GM23338 (cell line): ENCODE measurements around the gene PUS1. TPM values are rescaled to one million over a fixed set of nuclear protein-coding genes. Genes with fewer than 3 reads are reported as not detected.

Source experiments
- ATAC-seq: fragments of 200-7000 bp; cut with Tn5 transposase; 3 replicates; pipeline ENCODE4 v1.9.1; 2020
- DNase-seq: peaks from one replicate; pipeline ENCODE4 v3.0.0-alpha.2; 2015; ENCODE audit warnings: low spot score
- H2AFZ ChIP-seq: fragments of 200-600 bp; sonication (generic); 2 replicates; pipeline ENCODE4 v1.8.0; 2016; ENCODE audit warnings: antibody characterized with exemption, mild to moderate bottlenecking, moderate library complexity
- H3F3A ChIP-seq: fragments of 200-600 bp; sonication (generic); replicated peaks from 2 replicates; pipeline ENCODE4 v1.8.0; 2017; ENCODE audit warnings: antibody characterized with exemption, mixed run types, low read depth
- H3K27ac ChIP-seq: fragments of 200-600 bp; sonication (generic); 2 replicates; pipeline ENCODE4 v1.6.1; 2016; ENCODE audit warnings: low read depth
- H3K27me3 ChIP-seq: fragments of 200-600 bp; sonication (generic); 2 replicates; pipeline ENCODE4 v1.8.0; 2016; ENCODE audit warnings: mild to moderate bottlenecking, mixed run types, moderate library complexity; ENCODE audit not compliant: insufficient read depth
- H3K36me3 ChIP-seq: fragments of 200-600 bp; sonication (generic); 2 replicates; pipeline ENCODE4 v1.8.0; 2016; ENCODE audit warnings: mild to moderate bottlenecking; ENCODE audit not compliant: insufficient read depth
- H3K4me1 ChIP-seq: fragments of 200-600 bp; sonication (generic); 2 replicates; pipeline ENCODE4 v1.8.0; 2016; ENCODE audit warnings: mild to moderate bottlenecking, moderate library complexity; ENCODE audit not compliant: insufficient read depth
- H3K4me2 ChIP-seq: fragments of 200-600 bp; sonication (generic); 2 replicates; pipeline ENCODE4 v1.7.1; 2017; ENCODE audit warnings: mixed run types
- H3K4me3 ChIP-seq: fragments of 200-600 bp; sonication (generic); 2 replicates; pipeline ENCODE4 v1.6.1; 2016; ENCODE audit warnings: mixed run types
- H3K79me2 ChIP-seq: fragments of 200-600 bp; sonication (generic); replicated peaks from 2 replicates; pipeline ENCODE4 v1.8.0; 2017; ENCODE audit warnings: mild to moderate bottlenecking; ENCODE audit not compliant: insufficient read depth
- H3K9me2 ChIP-seq: fragments of 200-600 bp; sonication (generic); 2 replicates; pipeline ENCODE4 v1.8.0; 2017; ENCODE audit not compliant: insufficient read depth
- H4K20me1 ChIP-seq: fragments of 200-600 bp; sonication (generic); replicated peaks from 2 replicates; pipeline ENCODE4 v1.8.0; 2017; ENCODE audit warnings: mild to moderate bottlenecking; ENCODE audit not compliant: insufficient read depth
- H3K27ac Mint-ChIP-seq: 2 replicates; pipeline ENCODE4 v1.8.0; 2020; ENCODE audit warnings: inconsistent platforms, mild to moderate bottlenecking, moderate library complexity, mixed read lengths
- H3K27me3 Mint-ChIP-seq: 3 replicates; pipeline ENCODE4 v1.8.0; 2022; ENCODE audit warnings: low read depth, mild to moderate bottlenecking, moderate library complexity, mixed read lengths, inconsistent platforms; ENCODE audit not compliant: insufficient read depth, poor library complexity
- H3K36me3 Mint-ChIP-seq: 3 replicates; pipeline ENCODE4 v1.8.0; 2021; ENCODE audit warnings: low read depth, mild to moderate bottlenecking, inconsistent platforms, moderate library complexity, mixed read lengths
- H3K4me1 Mint-ChIP-seq: 3 replicates; pipeline ENCODE4 v1.8.0; 2020; ENCODE audit warnings: mild to moderate bottlenecking, inconsistent platforms, mixed read lengths
- H3K4me3 Mint-ChIP-seq: 3 replicates; pipeline ENCODE4 v1.8.0; 2021; ENCODE audit warnings: moderate library complexity, mild to moderate bottlenecking, inconsistent platforms, mixed read lengths
- H3K9me3 Mint-ChIP-seq: 3 replicates; pipeline ENCODE4 v1.8.0; 2020; ENCODE audit warnings: moderate library complexity, mild to moderate bottlenecking, inconsistent platforms, mixed read lengths
- ETS1 ChIP-seq: IDR thresholded peaks from 2 replicates; pipeline ENCODE4 v1.6.1; 2016; ENCODE audit warnings: antibody characterized with exemption
- JUNB ChIP-seq: IDR thresholded peaks from one replicate; pipeline ENCODE4 v1.6.1; 2016; ENCODE audit warnings: antibody characterized with exemption; ENCODE audit not compliant: unreplicated experiment
- POLR2AphosphoS5 ChIP-seq: IDR thresholded peaks from 2 replicates; pipeline ENCODE4 v1.6.1; 2016; ENCODE audit warnings: antibody characterized with exemption, low read depth
- ZNF114 ChIP-seq: fragments of 250-450 bp; sonication (Bioruptor Pico); IDR thresholded peaks from 2 replicates; pipeline ENCODE4 v1.5.0; 2020; ENCODE audit warnings: mild to moderate bottlenecking, moderate library complexity
- ZNF331 ChIP-seq: fragments of 250-450 bp; sonication (Bioruptor Pico); IDR thresholded peaks from 2 replicates; pipeline ENCODE4 v1.5.0; 2020; ENCODE audit warnings: low read depth, mild to moderate bottlenecking, moderate library complexity
- ZNF462 ChIP-seq: fragments of 250-450 bp; sonication (Bioruptor Pico); IDR thresholded peaks from 2 replicates; pipeline ENCODE4 v1.5.0; 2020; ENCODE audit warnings: mild to moderate bottlenecking, moderate library complexity
- polyA plus RNA-seq: library from polyadenylated mRNA; unstranded; fragments of >200 nt; fragmentation: Nextera tagmentation; extraction: Ambion mirVana; gene quantifications from 2 replicates; pipeline ENCODE4 v1.2.1, GENCODE V29; 2016
- total RNA-seq: library from RNA; depleted of rRNA; stranded (reverse); fragments of >200 nt; shearing (Covaris generic); gene quantifications from 2 replicates; pipeline ENCODE4 v1.2.3, GENCODE V29; 2014

The PUS1 gene
- total and polyA plus RNA-seq, 2 experiments from 2014 or later: 52.4 to 73.0 TPM

GRCh38 chr12:131962069-131962468 is 33.0 kb downstream of the PUS1 start (continued):
- TF ChIP-seq ZNF462 (CRISPR knock-in tag): no peak
- no peak for TF ChIP-seq ETS1
- TF ChIP-seq POLR2AphosphoS5: no peak
- TF ChIP-seq ZNF114 (CRISPR knock-in tag): no peak
- no peak for TF ChIP-seq ZNF331 (CRISPR knock-in tag)
- no peak for TF ChIP-seq JUNB

GRCh38 chr12:131963381-131963780 is 34.3 kb downstream of the PUS1 start:
- no peaks in the 10 kb centered on the region for H3K27me3 ChIP-seq
- no peaks in the 10 kb centered on the region for H3F3A ChIP-seq
- Mint-ChIP-seq H3K27ac (no peak overlapping the region), H3K4me1 (no peaks in the 10 kb centered on the region), H3K27me3 (no peaks in the 10 kb centered on the region), H3K9me3 (no peaks in the 10 kb centered on the region), H3K36me3 (peaks cover 13% of the 10 kb centered on the region), H3K4me3 (no peak overlapping the region)
- H4K20me1 ChIP-seq: peaks cover 37% of the 10 kb centered on the region
- no peak overlapping the region for H2AFZ ChIP-seq
- ATAC-seq (no peak), DNase-seq (peak; percentile 43)
- H3K79me2 ChIP-seq: peaks cover 87% of the 10 kb centered on the region
- H3K9me2 ChIP-seq: no peaks in the 10 kb centered on the region
- H3K4me3 ChIP-seq: no peak overlapping the region
- H3K36me3 ChIP-seq: peaks cover 5% of the 10 kb centered on the region; the same call in 1 of the 2 replicates
- H3K4me2 ChIP-seq: no peak overlapping the region
- no peaks in the 10 kb centered on the region for H3K4me1 ChIP-seq
- H3K27ac ChIP-seq: no peak overlapping the region
- TF ChIP-seq ZNF331 (CRISPR knock-in tag) (no peak), ZNF462 (CRISPR knock-in tag) (no peak)
